A549 (cell line): ENCODE measurements around the gene EGFL8. TPM values are rescaled to one million over a fixed set of nuclear protein-coding genes. Genes with fewer than 3 reads are reported as not detected.

Experiments used
- ATAC-seq, 2 experiments: fragments of 200-7000 bp in 1 of 2; fragments of >200 bp in 1 of 2; cut with Nextera tagmentation in 1 of 2; cut with Tn5 transposase in 1 of 2; 3 replicates each; pipeline versions ENCODE4 v1.8.0 to v1.9.1; 2018 to 2020; ENCODE audit warnings: mild to moderate bottlenecking in 1 of 2, moderate library complexity in 1 of 2
- CTCF ChIA-PET: fragments of 300-600 bp; sonication (Branson Sonifier 250); formaldehyde crosslinking; extraction: SDS; loops from one replicate; lab custom pipeline; 2021; ENCODE audit warnings: antibody characterized with exemption, inconsistent platforms; lab: Yijun Ruan, JAX
- POLR2A ChIA-PET: fragments of 350-600 bp; formaldehyde crosslinking; extraction: SDS; loops from one replicate; lab custom pipeline; 2021; ENCODE audit warnings: antibody characterized with exemption, inconsistent platforms; lab: Yijun Ruan, JAX
- DNase-seq, 2 experiments: peaks; one replicate each; pipeline versions ENCODE4 v3.0.0 to v3.0.0-alpha.2; 2011 to 2016; ENCODE audit warnings: low read depth in 1 of 2, low spot score in 1 of 2
- FAIRE-seq: peaks from 2 replicates; lab custom pipeline; 2011; peaks lifted over from hg19 to GRCh38; lab: Jason Lieb, UNC
- H3K27ac ChIP-seq, 2 experiments: fragments of >200 bp; sonication (Bioruptor Twin); formaldehyde crosslinking; 3 replicates each; pipeline ENCODE4 v1.5.1; 2016 to 2017
- H3K4me1 ChIP-seq: fragments of >200 bp; sonication (Bioruptor Twin); formaldehyde crosslinking; 3 replicates; pipeline ENCODE4 v1.6.1; 2016
- H3K4me2 ChIP-seq: fragments of >200 bp; sonication (Bioruptor Twin); formaldehyde crosslinking; 3 replicates; pipeline ENCODE4 v1.6.1; 2016
- H3K4me3 ChIP-seq: fragments of >200 bp; sonication (Bioruptor Twin); formaldehyde crosslinking; 3 replicates; pipeline ENCODE4 v1.5.1; 2016
- H3K9me3 ChIP-seq: fragments of >200 bp; sonication (Bioruptor Twin); formaldehyde crosslinking; 3 replicates; pipeline ENCODE4 v1.6.1; 2016
- BHLHE40 ChIP-seq: IDR thresholded peaks from 2 replicates; pipeline ENCODE4 v1.6.1; 2012; ENCODE audit warnings: low read depth, low read length, inconsistent platforms
- CBX2 ChIP-seq: fragments of 200-600 bp; sonication (generic); IDR thresholded peaks from 2 replicates; pipeline ENCODE4 v1.6.1; 2016; ENCODE audit warnings: low read depth, mild to moderate bottlenecking, borderline replicate concordance
- CBX8 ChIP-seq: fragments of 200-600 bp; sonication (generic); IDR thresholded peaks from 2 replicates; pipeline ENCODE4 v1.6.1; 2016
- EHF ChIP-seq: fragments of 250-450 bp; sonication (Bioruptor Pico); IDR thresholded peaks from 2 replicates; pipeline ENCODE4 v1.5.0; 2020; ENCODE audit warnings: mild to moderate bottlenecking
- EP300 ChIP-seq, 2 experiments: fragments of >200 bp; sonication (Bioruptor Twin); formaldehyde crosslinking; IDR thresholded peaks; 2 replicates in 1 of 2; 3 replicates in 1 of 2; pipeline ENCODE4 v1.6.1; 2016 to 2017
- FOSB ChIP-seq: fragments of 250-450 bp; sonication (Bioruptor Pico); IDR thresholded peaks from 2 replicates; pipeline ENCODE4 v1.5.0; 2020; ENCODE audit warnings: mild to moderate bottlenecking, moderate library complexity
- HMGXB4 ChIP-seq: fragments of 250-450 bp; sonication (Bioruptor Pico); IDR thresholded peaks from 2 replicates; pipeline ENCODE4 v1.5.0; 2021; ENCODE audit warnings: mild to moderate bottlenecking, moderate library complexity, borderline replicate concordance
- HOXB13 ChIP-seq: fragments of 250-450 bp; sonication (Bioruptor Pico); IDR thresholded peaks from 2 replicates; pipeline ENCODE4 v1.5.0; 2020; ENCODE audit warnings: low read depth, mild to moderate bottlenecking, moderate library complexity
- JUN ChIP-seq, 2 experiments: fragments of >200 bp; sonication (Bioruptor Twin); formaldehyde crosslinking; IDR thresholded peaks; 2 replicates in 1 of 2; 3 replicates in 1 of 2; pipeline ENCODE4 v1.6.1; 2016 to 2017
- MAFK ChIP-seq: fragments of 450-650 bp; IDR thresholded peaks from 2 replicates; pipeline ENCODE4 v1.6.1; 2014; ENCODE audit not compliant: partially characterized antibody
- MAZ ChIP-seq: fragments of 150-350 bp; IDR thresholded peaks from 2 replicates; pipeline ENCODE4 v1.6.1; 2014; ENCODE audit warnings: antibody characterized with exemption, low read depth, low read length, borderline replicate concordance
- MYC ChIP-seq: IDR thresholded peaks from 2 replicates; pipeline ENCODE4 v1.6.1; 2012; ENCODE audit warnings: mild to moderate bottlenecking, inconsistent platforms, low read length, improper control_type of control experiment, borderline replicate concordance
- PBX3 ChIP-seq: IDR thresholded peaks from 2 replicates; pipeline ENCODE4 v1.6.1; 2012
- POLR2A ChIP-seq: IDR thresholded peaks from 2 replicates; pipeline ENCODE4 v1.6.1; 2012; ENCODE audit warnings: mild to moderate bottlenecking, low read length
- REST ChIP-seq: fragments of 200-600 bp; sonication (generic); IDR thresholded peaks from 2 replicates; pipeline ENCODE4 v1.6.1; 2016; ENCODE audit warnings: antibody characterized with exemption, mild to moderate bottlenecking, moderate library complexity
- SMC3 ChIP-seq: fragments of >200 bp; sonication (Bioruptor Twin); formaldehyde crosslinking; IDR thresholded peaks from 3 replicates; pipeline ENCODE4 v1.6.1; 2018; ENCODE audit warnings: inconsistent platforms
- ZSCAN20 ChIP-seq: fragments of 250-450 bp; sonication (Bioruptor Pico); IDR thresholded peaks from 2 replicates; pipeline ENCODE4 v1.8.0; 2022; ENCODE audit warnings: mild to moderate bottlenecking, moderate library complexity
- WGBS: methylation state at CpG from one replicate; pipeline ENCODE4 v1.1.6; 2017; ENCODE audit errors: missing lambda C conversion rate; 5-methylcytosine and 5-hydroxymethylcytosine counted together
- polyA plus RNA-seq, 4 experiments: library from polyadenylated mRNA; depleted of rRNA in 3 of 4; stranded (reverse); fragments of >200 nt; fragmentation: RNase III in 1 of 4; extraction: RNeasy Plus Mini Kit Qiagen cat#74134 plus additional on column Dnase treatment in 1 of 4; gene quantifications; 2 replicates in 3 of 4; 3 replicates in 1 of 4; pipeline ENCODE4 v1.2.3, GENCODE V29; 2011 to 2017

The EGFL8 gene
- polyA plus RNA-seq, 2 of the 4 experiments (the other 2 are of a cell fraction), result 2.0 to 3.1 TPM

GRCh38 chr6:32213649-32214048 lies 49.3 kb downstream of the EGFL8 start (continued):
- TF ChIP-seq MAFK (no peak), MAZ (no peak), FOSB (CRISPR knock-in tag) (no peak)

- no peak overlapping the region for H3K4me3 ChIP-seq
- no peaks in the 10 kb centered on the region for H3K9me3 ChIP-seq
- no peaks in the 10 kb centered on the region for H3K4me1 ChIP-seq
- DNase-seq, result no peak
- WGBS, result 32% methylated on average over 3 of the region's 3 CpGs
- ATAC-seq, result no peak
- H3K4me2 ChIP-seq, result no peak overlapping the region
- no peak overlapping the region for H3K27ac ChIP-seq
- TF ChIP-seq REST, result no peak
- TF ChIP-seq PBX3, result no peak
- TF ChIP-seq EHF (CRISPR knock-in tag), result no peak
- no peak for TF ChIP-seq EP300 (IDR thresholded peaks at IDR 0.05)
- no peak for TF ChIP-seq HOXB13 (CRISPR knock-in tag)
- no peak for TF ChIP-seq CBX2
- TF ChIP-seq SMC3, result no peak
- TF ChIP-seq MYC, result no peak
- CTCF ChIA-PET, result no interaction called here
- POLR2A ChIA-PET, result no interaction called here
- FAIRE-seq, result no peak
These were observed 49.7 kb downstream of the EGFL8 start for GRCh38 chr6:32214126-32214525.

- 70% methylated on average over 4 of the region's 4 CpGs for WGBS
- no peak overlapping the region for H3K27ac ChIP-seq
- ChIA-PET CTCF (interaction anchor here (0.6 to 1.2 kb wide), 3 partner anchors 20 to 260 kb away, joined by 3 to 5 read pairs (median 3); no protein-coding TSS in a partner anchor), POLR2A (no interaction called here)
- TF ChIP-seq BHLHE40, result no peak
- TF ChIP-seq JUN (IDR thresholded peaks at IDR 0.05), result no peak
- TF ChIP-seq POLR2A, result no peak
- TF ChIP-seq PBX3, result no peak
- no peak for TF ChIP-seq MAZ
- TF ChIP-seq HMGXB4 (CRISPR knock-in tag), result no peak
- no peak for TF ChIP-seq ZSCAN20
- no peak for TF ChIP-seq CBX8
- DNase-seq, result no peak
- H3K4me1 ChIP-seq, result no peaks in the 10 kb centered on the region
- FAIRE-seq, result no peak
- ATAC-seq, result no peak
- no peak overlapping the region for H3K4me3 ChIP-seq
- H3K9me3 ChIP-seq, result no peaks in the 10 kb centered on the region
- no peak overlapping the region for H3K4me2 ChIP-seq
These were observed 51.2 kb downstream of the EGFL8 start for GRCh38 chr6:32215617-32216016.
